Stimulated activated naive CD8-positive, alpha-beta T cell treated with anti-CD3 and anti-CD28 coated beads, Interleukin-15, Interleukin-2, amounts not matched to agents 100 ng/mL and 50 ng/mL, for 24 hours (primary cell): Measurements from ENCODE around the gene CCDC150.

Experiments used
- H3K27ac Mint-ChIP-seq: one replicate; pipeline ENCODE4 v1.8.0; 2021; ENCODE audit warnings: mild to moderate bottlenecking, mixed read lengths
- H3K27me3 Mint-ChIP-seq: one replicate; pipeline ENCODE4 v1.8.0; 2021; ENCODE audit warnings: mixed read lengths
- H3K36me3 Mint-ChIP-seq: one replicate; pipeline ENCODE4 v1.8.0; 2021; ENCODE audit warnings: low read depth, mixed read lengths
- H3K4me1 Mint-ChIP-seq: one replicate; pipeline ENCODE4 v1.8.0; 2021; ENCODE audit warnings: low read depth, mixed read lengths
- H3K4me3 Mint-ChIP-seq: one replicate; pipeline ENCODE4 v1.8.0; 2021; ENCODE audit warnings: mild to moderate bottlenecking, mixed read lengths
- H3K9me3 Mint-ChIP-seq: one replicate; pipeline ENCODE4 v1.8.0; 2021; ENCODE audit warnings: mixed read lengths

Gene CCDC150

GRCh38 chr2:196750291-196750923 is 110.9 kb downstream of the CCDC150 start:
- no peak overlapping the region for H3K4me3 Mint-ChIP-seq
- H3K27ac Mint-ChIP-seq = no peak overlapping the region
- peaks cover 11% of the 10 kb centered on the region for H3K9me3 Mint-ChIP-seq
- H3K36me3 Mint-ChIP-seq = no peaks in the 10 kb centered on the region
- peaks cover 10% of the 10 kb centered on the region for H3K4me1 Mint-ChIP-seq
- no peaks in the 10 kb centered on the region for H3K27me3 Mint-ChIP-seq

GRCh38 chr2:196750977-196751631 is 111.6 kb downstream of the CCDC150 start:
- Mint-ChIP-seq H3K4me3 (no peak overlapping the region), H3K9me3 (peaks cover 18% of the 10 kb centered on the region), H3K36me3 (no peaks in the 10 kb centered on the region), H3K27me3 (no peaks in the 10 kb centered on the region), H3K4me1 (peaks cover 10% of the 10 kb centered on the region), H3K27ac (no peak overlapping the region)

DNA sequence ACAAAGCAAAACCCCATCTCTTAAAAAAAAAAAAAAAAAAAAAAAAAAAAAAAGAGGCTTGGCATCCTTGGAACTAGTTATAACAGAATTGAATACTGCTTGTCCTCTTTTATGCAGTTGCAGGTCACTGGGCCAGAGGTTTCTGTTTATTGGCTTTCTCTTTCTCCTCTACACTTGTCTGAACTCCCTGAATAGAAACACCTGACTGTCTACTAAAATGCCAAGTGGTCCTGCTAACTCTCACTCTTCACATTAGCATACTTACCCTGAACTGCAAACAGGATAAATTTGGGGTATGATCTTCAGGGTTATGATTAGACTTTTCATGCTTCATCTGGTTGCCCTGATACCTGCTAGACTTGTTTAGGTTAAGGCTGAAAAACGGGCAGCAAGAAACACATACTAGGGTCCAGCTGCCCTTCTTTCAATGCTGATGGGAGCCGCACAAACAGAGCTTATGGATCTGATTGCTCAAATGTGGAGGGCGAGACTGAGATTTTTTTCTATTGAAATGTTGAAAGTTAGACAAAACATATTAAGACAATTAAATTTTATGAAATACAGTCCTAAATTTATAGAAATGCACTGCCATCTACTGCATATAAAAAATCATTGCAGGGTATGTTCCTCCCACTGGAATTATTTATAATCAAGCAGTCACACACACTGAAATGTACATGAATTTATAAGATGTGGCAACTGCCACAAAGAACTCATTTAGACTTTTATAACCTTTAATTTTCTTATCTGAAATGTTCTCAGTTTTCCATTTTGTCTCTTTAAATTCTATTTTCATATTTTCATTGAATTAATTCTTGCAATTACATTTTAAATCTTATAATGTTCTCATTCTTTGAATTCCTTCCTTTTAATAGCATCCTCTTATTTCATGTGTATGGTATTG is 119.2 kb downstream of the CCDC150 start:
- H3K4me3 Mint-ChIP-seq = no peak overlapping the region

GRCh38 chr2:196759378-196759706 is 119.8 kb downstream of the CCDC150 start:
- peaks cover 50% of the 10 kb centered on the region for H3K36me3 Mint-ChIP-seq
- H3K27me3 Mint-ChIP-seq = no peaks in the 10 kb centered on the region
- H3K27ac Mint-ChIP-seq = no peak overlapping the region
- H3K4me1 Mint-ChIP-seq = no peaks in the 10 kb centered on the region
- H3K4me3 Mint-ChIP-seq = no peak overlapping the region
- H3K9me3 Mint-ChIP-seq = peaks cover 29% of the 10 kb centered on the region

More for the DNA sequence above, 119.2 kb downstream of the CCDC150 start:
- Mint-ChIP-seq H3K36me3 (peaks cover 44% of the 10 kb centered on the region), H3K27ac (no peak overlapping the region), H3K9me3 (peaks cover 33% of the 10 kb centered on the region), H3K27me3 (no peaks in the 10 kb centered on the region), H3K4me1 (no peaks in the 10 kb centered on the region)

DNA sequence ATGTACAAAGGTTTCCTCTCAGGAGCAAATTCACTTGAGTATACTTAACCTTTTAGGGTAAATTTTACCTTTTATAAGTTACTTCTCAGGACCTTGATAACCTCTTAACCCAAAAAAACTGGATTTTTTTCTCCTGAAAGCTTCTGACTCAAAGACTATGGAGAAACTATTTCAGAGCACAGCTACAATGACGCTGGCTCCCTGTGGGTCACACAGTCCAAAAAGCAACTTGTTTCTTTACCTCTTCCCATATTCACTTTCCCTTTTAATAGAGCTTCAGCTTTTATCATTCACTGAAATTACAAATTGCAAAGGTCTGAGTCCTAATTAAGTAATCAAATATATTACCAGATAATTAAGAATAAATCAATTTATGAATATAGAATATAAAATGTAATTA is 127.6 kb downstream of the CCDC150 start:
- no peaks in the 10 kb centered on the region for H3K4me1 Mint-ChIP-seq
- H3K4me3 Mint-ChIP-seq = no peak overlapping the region
- H3K9me3 Mint-ChIP-seq = no peaks in the 10 kb centered on the region
- H3K27me3 Mint-ChIP-seq = no peaks in the 10 kb centered on the region
- no peak overlapping the region for H3K27ac Mint-ChIP-seq
- peaks cover 80% of the 10 kb centered on the region for H3K36me3 Mint-ChIP-seq
